Measurements from ENCODE around the gene DYRK1A.

Gene DYRK1A

DNA sequence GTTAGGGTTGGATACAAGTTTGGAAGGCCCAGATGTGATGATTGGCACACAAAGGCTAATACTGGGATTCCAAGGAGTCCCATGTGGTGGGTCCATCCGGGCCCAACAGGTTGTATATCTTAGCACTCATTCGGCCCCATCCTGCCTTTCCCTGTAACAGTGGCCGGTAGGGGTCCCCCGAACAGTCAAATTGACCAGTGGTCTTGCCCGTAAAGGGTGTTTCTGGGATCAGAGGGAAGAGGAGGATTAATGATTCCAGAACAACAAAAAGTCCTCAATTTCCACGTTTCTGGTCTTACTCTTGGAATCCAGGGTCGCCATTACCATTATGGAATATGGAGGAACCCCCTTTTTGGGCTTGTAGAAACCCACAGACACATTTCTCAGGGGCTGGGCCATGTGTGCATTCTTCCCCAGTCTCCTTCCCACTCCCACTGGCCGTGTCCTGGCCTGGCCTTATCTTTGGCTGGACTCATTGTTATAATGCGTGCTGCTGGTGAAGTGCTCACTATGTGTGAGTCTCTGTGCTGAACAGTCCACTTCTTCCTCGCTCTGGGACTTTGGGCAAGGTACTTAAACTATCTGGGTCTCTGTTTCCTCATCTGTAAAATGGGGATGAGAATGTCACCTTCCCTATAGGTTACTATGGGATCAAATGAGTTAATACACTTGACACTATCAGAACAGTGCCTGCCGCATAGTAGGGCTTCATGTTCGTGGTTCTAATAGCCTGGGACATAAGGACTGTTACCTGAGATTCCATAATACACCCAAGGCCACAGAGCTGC lies 161.8 kb downstream of the DYRK1A start:
- TF ChIP-seq, protein P1, sequence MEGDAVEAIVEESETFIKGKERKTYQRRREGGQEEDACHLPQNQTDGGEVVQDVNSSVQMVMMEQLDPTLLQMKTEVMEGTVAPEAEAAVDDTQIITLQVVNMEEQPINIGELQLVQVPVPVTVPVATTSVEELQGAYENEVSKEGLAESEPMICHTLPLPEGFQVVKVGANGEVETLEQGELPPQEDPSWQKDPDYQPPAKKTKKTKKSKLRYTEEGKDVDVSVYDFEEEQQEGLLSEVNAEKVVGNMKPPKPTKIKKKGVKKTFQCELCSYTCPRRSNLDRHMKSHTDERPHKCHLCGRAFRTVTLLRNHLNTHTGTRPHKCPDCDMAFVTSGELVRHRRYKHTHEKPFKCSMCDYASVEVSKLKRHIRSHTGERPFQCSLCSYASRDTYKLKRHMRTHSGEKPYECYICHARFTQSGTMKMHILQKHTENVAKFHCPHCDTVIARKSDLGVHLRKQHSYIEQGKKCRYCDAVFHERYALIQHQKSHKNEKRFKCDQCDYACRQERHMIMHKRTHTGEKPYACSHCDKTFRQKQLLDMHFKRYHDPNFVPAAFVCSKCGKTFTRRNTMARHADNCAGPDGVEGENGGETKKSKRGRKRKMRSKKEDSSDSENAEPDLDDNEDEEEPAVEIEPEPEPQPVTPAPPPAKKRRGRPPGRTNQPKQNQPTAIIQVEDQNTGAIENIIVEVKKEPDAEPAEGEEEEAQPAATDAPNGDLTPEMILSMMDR (IDR thresholded peaks at IDR 0.05; ENCODE audit: extremely low read depth, missing control alignments), result no peak
- DNase-seq (ENCODE audit: low spot score), result no peak

DNA sequence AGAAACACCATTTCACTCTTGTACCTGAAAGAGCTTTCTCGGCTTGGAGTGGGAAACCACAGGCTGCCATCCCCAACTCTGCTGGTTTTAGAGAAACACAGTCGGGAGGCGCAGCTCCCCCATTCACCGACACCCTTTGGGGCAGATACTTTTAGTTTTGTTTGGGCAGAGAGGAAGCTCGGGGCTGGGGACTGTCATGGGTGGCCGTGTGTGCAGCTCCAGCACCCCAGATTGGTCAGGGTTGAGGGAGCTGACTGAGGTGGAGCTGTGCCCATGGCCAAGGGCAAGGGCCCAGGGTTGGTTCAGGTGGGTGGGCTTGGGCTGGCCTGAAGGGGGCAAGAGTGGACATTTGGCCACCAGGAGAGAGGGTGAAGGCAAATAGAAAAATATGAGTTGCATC lies 163.1 kb downstream of the DYRK1A start:
- TF ChIP-seq, protein P1 (IDR thresholded peaks at IDR 0.05; ENCODE audit: extremely low read depth, missing control alignments), result no peak
- no peak for DNase-seq (ENCODE audit: low spot score)

DNA sequence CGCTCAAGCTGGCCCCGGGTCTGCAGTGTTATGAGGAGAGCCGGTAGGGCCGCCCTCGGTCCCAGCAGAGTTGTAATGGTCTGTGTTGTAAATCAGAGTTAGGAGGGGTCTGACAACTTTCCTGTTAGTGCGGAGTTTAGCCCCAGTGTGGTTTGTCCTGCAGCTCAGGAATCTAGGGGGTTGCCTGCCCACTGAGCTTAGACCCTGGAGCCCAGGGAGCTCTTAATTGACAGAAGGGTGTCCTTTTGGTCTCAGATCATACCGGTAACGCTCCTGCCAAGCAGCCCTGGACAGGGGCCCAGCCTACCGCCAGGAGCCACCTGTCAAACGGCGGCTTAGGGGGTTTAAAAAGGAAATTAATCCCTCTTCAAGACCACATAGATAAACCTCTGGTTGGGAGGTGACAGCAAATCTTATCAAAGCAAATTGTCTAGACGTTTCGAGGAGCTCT lies 164.4 kb downstream of the DYRK1A start:
- TF ChIP-seq, protein P1 (IDR thresholded peaks at IDR 0.05; ENCODE audit: extremely low read depth, missing control alignments), result no peak
- DNase-seq (ENCODE audit: low spot score), result no peak

DNA sequence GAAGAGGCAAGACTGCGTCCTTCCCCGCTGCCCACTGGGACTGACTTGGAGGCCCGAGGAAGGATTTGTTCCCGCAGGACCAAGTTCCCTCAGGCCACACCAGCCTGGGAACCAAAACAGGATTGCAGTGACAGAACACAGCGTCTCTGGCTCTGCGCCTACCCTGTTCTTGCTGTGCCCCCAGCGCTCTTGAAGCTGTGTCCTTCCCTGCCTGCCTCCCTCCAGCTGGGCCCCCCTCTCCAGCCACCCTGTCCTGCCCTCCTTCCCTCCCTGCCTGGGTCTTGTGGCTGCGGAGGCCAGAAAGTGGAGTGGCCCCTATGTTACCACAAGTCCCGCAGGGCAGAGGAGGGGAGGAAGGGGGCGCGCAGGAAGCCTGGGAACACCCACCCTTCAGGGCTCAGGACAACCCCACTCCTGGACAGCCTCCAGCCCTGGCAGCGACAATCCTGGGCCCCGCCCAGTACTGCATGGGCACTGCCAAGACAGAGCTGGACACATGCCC lies 164.9 kb downstream of the DYRK1A start:
- TF ChIP-seq, protein P1 (IDR thresholded peaks at IDR 0.05; ENCODE audit: extremely low read depth, missing control alignments), result no peak
- DNase-seq (ENCODE audit: low spot score), result no peak

DNA sequence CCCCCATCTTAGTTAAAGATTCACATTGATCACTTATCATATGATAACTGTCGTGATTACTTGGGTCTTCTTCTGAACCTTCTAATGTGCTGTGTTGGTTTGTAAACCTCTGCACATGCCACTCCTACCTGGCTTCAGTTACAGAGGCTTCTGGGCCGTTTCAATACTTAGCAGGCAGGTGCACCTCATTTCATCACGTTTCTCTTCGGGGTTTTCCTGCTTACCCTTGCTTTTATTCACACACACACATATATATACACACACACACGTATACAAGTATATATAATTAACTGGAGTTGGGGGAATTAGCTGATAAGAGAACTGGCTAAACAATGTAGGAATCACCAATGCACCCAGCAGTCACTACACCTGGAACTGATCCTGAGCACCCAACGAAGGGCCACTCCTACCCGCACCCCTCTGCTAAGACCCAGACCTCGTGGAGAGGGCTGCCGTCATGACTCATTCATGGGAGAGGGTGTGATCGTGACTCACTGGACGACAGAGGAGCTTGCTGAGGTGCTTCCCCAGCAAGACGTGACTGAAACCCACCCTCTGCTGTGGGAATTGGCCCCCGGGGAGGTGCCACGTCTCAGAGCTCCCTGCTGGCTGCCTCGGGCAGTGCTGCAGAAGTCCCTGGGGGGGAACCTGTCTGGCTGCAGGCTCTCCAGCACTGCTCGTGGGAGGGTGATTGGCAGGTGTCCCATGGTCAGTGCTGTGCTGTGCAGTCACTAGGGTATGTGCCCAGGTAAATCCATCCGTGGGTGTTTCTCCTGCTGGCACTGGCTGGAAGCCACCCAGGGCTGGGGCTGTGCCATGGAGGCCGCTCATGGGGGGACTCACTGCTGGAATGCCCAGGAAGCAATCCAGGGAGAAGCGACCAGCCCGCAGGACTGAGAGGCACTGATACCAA lies 166.6 kb downstream of the DYRK1A start:
- DNase-seq (ENCODE audit: low spot score), result peak; percentile 38
- TF ChIP-seq, protein P1 (IDR thresholded peaks at IDR 0.05; ENCODE audit: extremely low read depth, missing control alignments), result no peak

DNA sequence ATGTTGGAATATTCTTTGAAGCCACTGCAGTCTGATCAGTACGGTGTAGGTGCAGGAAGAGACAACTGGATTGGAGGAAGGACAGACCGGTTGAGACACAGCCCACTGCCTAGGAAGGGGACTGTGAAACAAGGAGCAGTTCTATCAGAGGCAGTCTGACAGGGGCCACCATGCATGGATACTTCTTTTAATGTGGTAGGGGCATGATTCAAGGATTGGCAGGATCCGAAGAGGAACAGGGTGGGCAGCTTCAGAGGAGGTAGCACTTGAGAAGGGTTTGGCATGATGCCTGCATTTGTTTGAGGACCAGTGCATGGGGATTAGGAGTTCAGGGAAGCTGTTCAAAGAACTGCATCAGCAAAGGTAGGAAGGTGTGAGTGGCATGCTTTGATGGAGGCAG lies 167.9 kb downstream of the DYRK1A start:
- DNase-seq (ENCODE audit: low spot score), result no peak
- TF ChIP-seq, protein P1 (IDR thresholded peaks at IDR 0.05; ENCODE audit: extremely low read depth, missing control alignments), result no peak

DNA sequence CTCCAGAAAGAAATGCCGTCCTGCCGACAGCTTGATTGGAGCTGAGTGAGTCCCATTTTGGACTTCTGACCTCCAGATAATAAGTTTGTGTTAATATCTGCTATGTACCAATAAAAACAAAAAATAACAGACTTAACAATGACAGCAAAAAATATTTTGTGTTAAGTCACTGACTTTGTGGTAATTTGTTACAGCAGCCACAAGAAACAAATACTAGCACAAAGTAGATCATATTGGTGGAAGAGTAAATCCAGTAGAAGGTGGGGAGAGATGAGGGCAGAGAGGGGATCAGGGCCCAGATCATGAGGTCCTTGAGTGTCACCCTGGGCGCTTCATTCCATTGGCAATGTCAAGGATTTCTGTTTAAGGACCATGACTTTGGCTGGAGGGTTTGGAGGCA lies 168.6 kb downstream of the DYRK1A start:
- TF ChIP-seq, protein P1 (IDR thresholded peaks at IDR 0.05; ENCODE audit: extremely low read depth, missing control alignments), result no peak

More for the DNA sequence above, 168.6 kb downstream of the DYRK1A start:
- DNase-seq (ENCODE audit: low spot score), result no peak

Data from GM20000 (cell line).